SK-MEL-5 (cell line): ENCODE results near the gene THAP5. TPM values are rescaled to one million over a fixed set of nuclear protein-coding genes. Genes with fewer than 3 reads are reported as not detected.

Experiments
- DNase-seq: peaks from one replicate; pipeline ENCODE4 v3.0.0-alpha.2; 2016; ENCODE audit warnings: low read depth, low spot score
- in situ Hi-C: cut with HindIII; loops from 2 replicates; pipeline ENCODE4 v1.10.0; 2016; ENCODE audit warnings: low sequenced_read_pairs, high pct_unique_total_duplicates, low pct_unique_long_range_greater_than_20kb
- polyA plus RNA-seq, 2 experiments: library from polyadenylated mRNA; depleted of rRNA; stranded (reverse); fragments of >200 nt; gene quantifications; 2 replicates each; pipeline ENCODE4 v1.2.3, GENCODE V29; 2015
- total RNA-seq: library from RNA; depleted of rRNA; stranded (reverse); fragments of >200 nt; shearing (Covaris generic); gene quantifications from 2 replicates; pipeline ENCODE4 v1.2.3, GENCODE V29; 2014; rRNA removed

Gene THAP5, protein sequence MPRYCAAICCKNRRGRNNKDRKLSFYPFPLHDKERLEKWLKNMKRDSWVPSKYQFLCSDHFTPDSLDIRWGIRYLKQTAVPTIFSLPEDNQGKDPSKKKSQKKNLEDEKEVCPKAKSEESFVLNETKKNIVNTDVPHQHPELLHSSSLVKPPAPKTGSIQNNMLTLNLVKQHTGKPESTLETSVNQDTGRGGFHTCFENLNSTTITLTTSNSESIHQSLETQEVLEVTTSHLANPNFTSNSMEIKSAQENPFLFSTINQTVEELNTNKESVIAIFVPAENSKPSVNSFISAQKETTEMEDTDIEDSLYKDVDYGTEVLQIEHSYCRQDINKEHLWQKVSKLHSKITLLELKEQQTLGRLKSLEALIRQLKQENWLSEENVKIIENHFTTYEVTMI
- 50.3 and 52.7 TPM in 2 replicates for total RNA-seq
- polyA plus RNA-seq (2015; cell fraction: cytosol; rRNA removed): 19.1 and 19.3 TPM in 2 replicates
- polyA plus RNA-seq (2015; cell fraction: nucleus; rRNA removed): 39.8 and 44.6 TPM in 2 replicates

DNA sequence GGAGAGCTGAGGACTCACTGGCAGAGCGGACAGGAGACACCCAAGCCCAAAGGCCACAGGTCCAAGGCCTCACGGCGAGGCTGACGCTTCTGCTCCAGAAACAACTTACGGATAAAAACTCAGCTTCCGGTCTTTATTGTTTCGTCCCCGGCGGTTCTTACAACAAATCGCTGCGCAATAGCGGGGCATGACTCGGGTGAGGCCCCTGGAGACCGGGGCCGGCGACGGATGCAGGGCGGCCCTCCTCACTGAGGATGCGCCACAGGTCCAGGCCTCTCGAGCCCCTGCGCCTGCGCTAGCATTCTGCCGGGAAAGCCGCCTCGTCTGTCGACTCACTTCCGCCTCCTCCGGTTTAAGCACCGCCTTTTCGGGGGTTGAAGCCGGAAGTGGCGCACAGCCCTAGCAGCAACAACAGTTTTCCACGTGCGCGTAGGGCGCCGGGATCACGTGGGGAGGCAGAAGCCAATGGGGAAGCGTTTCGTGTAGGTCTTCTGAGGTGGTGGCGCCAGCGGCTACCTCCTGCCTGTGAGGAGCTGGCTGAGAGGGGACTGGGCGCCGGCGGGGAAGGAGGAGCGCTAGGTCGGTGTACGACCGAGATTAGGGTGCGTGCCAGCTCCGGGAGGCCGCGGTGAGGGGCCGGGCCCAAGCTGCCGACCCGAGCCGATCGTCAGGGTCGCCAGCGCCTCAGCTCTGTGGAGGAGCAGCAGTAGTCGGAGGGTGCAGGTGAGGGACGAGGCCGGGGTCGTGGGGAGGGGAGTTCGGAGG, at the start of gene THAP5, which contains the start of gene DNAJB9:
THAP5 (minus strand) TSS at position 326 of the 765 bp plus-strand sequence; CDS start at position 189, 137 bp downstream.
DNAJB9 (plus strand) TSS at position 494 of the 765 bp plus-strand sequence. CDS start 1,853 bp downstream, outside the sequence.
- DNase-seq: peak; percentile 100
- in situ Hi-C loops: no loop called here

DNA sequence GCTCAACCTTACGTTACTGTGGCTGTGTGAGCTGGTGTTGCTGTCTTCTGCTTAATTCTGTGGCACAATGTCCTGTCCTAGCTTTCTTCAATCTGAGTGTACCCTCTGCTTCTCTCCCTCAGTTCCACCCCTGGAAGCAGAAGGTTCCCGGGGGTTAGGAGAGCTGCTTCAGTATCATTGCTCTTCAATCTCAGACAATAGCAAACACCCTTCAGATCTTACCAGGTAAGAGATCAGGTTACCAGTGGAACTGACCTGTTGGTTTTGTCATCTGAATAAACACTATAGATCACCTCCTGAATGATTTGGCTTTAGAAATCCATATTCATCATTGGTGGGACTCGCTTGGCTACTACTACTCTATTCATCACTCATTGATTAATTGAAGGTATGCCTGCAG, 48.5 kb upstream of the THAP5 start:
- no peak for DNase-seq
- in situ Hi-C loops: no loop called here

DNA sequence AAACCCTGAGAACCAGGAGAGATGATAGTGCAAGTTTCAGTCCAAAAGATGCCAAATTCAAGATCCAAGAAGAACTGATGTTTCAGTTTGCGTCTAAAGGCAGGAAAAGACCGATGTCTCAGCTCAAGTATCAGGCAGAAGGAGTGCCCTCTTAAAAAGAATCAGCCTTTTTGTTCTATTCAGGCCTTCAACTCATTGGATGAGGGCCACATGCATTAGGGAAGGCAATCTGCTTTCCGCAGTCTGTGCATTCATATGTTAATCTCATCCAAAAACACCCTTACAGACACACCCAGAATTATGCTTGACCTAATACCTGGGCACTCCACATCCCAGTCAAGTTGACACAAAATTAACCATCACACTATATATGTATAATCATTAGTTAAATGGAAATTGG, 45.4 kb upstream of the THAP5 start:
- in situ Hi-C loops: no loop called here
- no peak for DNase-seq

DNA sequence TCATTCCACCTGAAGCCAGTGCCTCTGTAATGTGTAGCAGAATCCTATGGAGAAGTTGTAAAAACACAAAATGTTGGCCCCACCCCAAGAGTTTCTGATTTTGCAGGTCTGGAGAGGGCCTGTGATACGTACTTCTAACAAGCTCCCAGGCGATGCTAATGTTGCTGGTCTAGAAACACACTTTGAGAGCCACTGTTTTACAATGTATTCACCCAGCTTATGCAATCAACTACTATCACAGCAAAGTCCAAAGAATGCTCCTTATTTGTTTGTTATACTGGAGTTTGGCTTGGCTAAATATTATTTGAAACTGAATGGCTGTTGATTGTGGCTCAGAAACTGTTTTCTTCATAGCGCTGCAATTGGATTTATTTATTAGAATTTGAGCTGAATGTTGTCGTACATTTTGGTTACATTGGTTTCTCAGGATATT, 44.5 kb upstream of the THAP5 start:
- no peak for DNase-seq
- in situ Hi-C loops: no loop called here

DNA sequence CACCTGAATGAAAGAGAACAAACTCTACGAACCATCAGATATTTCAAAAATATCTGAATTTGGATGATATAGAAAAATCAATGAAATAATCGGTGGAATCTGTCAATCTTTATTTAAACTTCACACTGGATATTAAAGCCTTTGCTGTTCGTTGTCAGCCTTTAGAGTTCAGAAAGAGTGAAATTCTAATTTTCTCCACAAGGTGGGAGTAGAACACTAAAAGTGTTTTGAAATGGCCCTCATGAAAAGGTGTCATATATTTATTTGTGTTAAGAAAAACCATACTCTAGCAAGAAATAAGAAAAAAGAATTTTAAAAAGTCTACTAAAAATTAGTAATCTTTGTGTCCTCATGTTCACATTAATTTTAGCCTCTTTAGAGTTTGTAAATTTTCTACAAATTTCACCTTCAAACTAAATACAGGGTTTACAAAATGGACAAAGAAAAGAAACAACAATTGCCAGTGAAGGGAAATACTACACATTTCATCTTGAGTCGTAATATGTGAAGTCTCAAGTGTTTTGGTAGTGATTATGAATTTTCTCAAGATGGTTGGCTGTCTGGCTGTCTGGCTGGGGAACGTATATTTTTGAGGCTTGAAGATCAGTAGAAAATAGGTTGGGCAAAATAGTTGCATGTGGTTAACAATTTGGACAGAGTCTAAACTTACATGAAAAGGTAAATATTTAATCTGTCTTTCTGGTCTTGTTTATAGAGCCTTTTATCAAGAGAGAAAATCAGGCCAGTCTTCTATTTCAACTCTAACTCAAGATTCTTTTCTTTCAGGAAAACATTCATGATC, 43.8 kb upstream of the THAP5 start:
- DNase-seq: peak; percentile 79
- in situ Hi-C loops: no loop called here

DNA sequence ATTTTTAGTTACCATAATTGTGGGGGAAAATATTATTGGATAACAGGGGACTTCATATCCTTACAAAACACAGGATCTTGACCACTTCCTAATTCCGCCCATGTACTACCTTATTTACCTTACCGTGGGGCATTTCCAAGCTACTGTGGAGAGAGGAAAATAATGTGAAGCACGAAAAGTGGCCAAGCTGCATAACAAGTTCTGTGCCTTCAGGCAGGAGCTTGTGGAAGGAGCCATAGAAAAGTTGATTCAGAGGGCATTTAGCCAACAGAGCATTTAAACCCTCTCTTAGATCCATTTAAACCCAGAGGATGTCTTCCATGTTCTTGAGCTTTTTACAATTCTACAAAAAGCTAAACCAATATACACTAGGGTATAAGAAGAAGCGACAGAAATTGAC, 41.8 kb upstream of the THAP5 start:
- in situ Hi-C loops: no loop called here
- no peak for DNase-seq

DNA sequence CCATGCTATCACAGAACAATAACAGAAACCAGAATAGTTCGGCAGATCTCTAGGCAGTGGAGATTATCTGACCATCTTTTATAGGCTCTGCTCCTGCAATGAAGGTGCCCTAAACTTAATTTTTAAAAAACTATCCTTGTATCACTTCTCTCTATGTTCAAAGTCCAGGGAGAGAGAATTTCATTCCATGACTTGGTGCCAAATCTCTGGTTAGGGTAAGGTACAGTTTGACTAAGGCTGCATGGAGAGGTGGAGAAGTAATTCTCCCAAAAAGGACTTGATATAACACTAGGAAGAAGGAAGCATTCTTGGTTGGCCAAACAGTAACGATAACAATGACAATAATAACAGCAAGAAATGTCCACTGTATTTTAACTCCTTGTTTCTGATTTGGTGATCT, 40.1 kb upstream of the THAP5 start:
- in situ Hi-C loops: no loop called here
- no peak for DNase-seq

DNA sequence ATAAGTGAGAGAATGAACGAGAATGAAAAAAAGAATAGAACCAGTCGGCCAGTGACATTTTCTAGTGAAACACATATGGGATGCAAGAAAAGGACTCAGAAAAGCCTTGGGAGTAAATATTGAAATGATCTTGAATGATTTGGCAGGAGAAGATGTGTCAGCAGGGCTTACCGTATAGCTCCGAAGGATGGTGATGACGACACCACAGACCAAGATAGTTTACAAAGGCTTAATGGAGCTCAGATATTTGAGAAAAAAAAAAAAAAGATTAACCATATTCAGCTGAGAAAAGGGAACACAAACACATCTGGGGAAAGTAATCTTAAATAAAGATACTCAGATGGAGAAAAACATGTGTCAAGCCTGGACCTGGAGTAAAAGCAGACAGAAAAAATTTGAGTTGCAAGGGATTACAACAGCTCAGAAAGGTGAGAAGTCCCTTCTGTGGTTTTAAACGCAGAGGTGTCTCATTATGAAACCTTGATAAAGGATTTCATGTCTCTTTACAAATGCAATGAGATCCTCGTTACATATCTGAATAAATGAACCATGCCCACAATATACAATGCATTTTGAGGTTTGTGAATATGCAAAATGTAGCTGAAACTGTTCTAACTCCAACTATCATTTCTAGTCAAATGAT, 36.2 kb upstream of the THAP5 start:
- in situ Hi-C loops: no loop called here

DNA sequence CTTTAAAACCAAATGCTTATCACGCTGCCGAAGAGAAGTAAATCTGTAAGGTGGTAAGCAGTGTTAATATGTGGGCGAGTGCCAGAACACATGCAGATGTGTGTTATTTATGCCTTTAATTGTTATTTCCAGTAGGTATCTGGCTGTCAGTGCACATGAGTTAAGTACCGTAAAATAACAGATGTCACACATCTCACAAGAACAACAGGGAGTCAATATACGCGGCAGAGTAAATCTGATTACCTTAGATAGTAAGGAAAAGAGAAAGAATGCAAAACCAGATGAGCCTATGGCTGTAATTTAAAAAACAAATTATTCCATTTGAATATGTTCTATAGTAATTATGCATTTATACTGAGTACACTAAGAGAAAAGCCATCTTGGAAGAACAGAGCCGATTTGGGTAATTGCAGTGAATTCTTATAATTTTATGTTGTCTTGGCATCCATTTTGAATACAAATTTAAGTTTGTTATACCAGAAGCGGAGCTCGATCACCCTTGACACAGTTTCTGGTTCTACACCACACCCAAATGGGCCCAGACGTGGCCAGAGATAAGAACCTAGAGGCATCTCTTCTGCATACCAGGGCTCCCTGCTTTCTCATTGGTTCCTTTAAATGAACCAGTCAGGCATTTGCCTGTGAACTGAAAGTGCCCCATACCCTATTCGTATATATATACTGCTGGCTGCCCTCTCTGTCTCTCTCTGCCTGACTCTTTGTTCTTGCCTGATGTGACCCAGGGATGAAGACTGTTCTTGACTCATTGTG, 35.0 kb upstream of the THAP5 start:
- no peak for DNase-seq
- in situ Hi-C loops: no loop called here

More for the DNA sequence above, 36.2 kb upstream of the THAP5 start:
- DNase-seq: no peak

DNA sequence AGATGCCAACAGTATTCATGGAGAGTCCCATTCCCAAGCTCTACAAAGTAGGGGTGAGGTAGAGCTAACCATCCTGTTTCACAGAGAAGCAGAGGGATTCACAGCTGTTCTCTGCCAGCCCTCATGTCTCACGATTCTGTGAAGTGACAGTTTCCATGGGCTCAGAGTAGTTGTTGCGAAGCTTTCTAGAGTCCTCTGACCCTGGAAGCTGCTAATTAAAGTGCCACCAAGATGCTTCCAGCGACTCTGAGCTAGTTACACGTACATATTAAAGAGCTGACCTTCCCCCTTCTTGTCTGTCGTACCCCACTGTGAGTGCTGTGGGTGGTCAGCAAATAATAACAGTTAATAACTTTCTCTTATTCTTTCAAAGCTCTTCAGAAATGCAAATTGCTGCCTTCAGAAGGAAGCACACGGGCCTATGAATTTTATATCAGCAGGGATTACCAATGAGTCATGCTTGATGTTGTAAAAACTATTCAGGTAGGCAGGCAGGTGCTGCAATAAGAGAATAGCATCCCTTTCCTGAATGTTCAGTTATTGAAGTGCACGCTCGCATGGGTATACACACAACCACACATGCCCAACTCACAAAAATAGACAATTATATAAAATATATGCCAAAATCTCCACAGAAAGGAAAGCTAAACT, 34.3 kb upstream of the THAP5 start:
- in situ Hi-C loops: no loop called here
- DNase-seq: no peak

DNA sequence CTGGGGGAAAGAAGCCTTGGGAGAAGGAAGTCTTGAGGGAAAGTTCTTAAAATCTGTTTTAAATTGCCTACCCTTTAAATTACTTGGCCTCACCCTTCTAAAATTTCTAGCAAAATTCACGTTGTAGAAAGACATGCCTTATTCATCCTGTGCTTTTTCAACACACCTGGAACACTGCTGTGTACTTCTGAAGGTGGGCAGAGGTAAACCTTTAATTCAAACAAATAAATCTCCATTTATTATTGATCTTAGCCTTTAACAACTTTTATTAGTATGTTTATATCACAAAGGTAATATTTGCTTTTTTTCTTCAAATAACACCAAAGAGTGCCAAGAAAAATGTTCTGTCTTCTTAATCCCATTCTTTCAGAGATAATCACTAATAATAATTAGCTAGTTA, 30.9 kb upstream of the THAP5 start:
- in situ Hi-C loops: no loop called here
- DNase-seq: no peak

DNA sequence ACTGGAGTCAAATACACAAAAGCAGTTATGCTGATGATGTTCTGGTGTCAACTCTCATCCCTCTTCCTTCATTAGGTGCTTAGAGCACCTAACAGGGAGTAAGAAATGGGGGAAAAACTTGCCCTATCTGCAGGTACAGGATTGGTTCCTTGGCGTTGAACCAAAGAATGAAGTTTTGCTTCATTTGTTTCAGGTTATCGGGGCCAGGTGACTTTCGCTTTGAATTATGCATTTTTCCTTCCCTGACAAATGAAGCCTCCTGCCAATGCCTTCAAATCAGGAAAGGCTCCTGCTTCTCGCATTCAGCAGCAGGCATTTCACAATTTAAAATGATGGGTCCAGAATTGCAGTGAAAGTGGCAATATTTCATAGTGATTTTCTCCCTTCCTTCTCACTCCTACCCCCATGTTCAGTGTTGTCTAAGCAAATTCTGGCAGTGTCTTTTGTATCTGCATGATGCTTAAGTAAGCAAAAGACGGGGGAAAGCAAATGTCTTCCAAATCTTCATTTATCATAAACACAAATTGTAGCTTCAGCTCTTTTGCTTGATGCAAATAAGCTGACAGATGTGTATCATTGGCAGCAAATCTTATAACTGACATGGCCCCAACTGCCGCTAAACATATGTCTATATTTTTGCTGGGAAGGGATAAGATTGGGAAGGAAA, 29.5 kb upstream of the THAP5 start:
- in situ Hi-C loops: no loop called here
- no peak for DNase-seq

DNA sequence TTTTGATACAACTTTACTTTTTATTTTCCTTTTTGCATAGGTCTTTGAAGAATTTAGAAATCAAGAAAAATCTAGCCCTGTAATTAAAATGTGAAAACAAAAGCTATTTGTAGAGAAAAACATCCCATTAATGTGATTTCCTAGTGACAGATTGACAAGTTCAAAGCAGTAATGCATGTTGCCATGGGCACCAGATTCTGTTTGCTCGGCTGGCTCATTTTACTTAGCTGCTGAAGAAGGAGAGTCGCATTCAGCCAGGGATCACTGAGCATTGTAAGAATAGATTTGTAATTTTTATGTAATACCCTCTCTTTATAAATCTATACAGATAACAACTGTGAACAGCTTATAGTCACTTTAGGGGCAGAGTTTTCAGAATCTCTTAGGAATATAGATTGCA, 28.6 kb upstream of the THAP5 start:
- no peak for DNase-seq
- in situ Hi-C loops: no loop called here

DNA sequence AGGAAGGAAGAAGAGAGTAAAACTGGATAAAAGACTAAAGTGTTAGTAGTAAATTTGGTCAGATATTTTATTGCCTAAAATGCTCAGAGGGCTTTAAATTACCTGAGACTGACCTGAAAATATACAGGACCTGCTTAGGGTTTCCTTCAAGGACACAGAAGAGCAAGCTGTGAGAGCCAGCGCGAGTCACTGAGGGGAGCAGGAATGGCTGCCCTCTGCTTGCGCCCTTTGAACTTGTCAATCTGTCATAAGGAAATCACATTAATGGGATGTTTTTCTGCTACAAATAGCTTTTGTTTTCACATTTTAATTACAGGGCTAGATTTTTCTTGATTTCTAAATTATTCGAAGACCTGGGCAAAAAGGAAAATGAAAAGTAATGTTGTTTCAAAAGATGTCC, 27.1 kb upstream of the THAP5 start:
- in situ Hi-C loops: no loop called here
- no peak for DNase-seq

DNA sequence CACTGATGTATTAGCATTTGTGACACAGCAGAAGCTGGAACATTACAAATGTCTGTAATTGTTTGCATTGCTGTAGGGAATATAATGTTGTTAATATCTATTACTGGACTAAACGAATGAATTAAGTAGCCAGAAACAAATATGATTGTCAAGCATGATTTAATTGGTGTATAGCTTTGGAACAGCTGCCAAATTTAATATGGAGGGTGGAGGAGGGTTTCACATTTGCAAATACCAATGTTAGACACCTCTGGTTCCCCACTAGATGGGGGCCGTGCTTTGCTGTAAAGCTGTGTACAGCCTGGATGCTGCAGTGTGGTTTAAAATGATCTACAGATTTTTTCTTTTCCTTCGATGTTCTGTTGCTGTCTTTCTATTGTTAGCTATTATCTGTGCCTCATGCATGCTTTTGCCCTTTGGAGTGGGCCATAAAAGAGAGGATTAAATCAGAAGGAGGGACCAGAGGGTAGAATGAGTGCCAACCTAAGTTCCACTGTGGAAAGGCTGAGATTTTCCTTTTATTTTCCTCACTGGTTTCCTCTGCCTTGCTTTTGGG, 23.2 kb upstream of the THAP5 start:
- peak; percentile 77 for DNase-seq

More for the DNA sequence above, 23.2 kb upstream of the THAP5 start:
- in situ Hi-C loops: no loop called here
